ENCODE results near the gene CCN5.
"Not testable (repeated sequence)": the region's sequence is repeated elsewhere in the genome, so short reads cannot be mapped to it uniquely, and the experiment has no call there.

CCN5 gene

GRCh38 chr20:44759595-44759994 is 44.4 kb downstream of the CCN5 start:
- no peak for DNase-seq (ENCODE audit: low read depth)
- H3K4me3 ChIP-seq (ENCODE audit: low read length), result no peak overlapping the region
- no peak for TF ChIP-seq CTCF (IDR thresholded peaks at IDR 0.05; ENCODE audit: insufficient read depth, low read depth, low read length, missing control alignments)

GRCh38 chr20:44761423-44761822 is 46.3 kb downstream of the CCN5 start:
- TF ChIP-seq CTCF (IDR thresholded peaks at IDR 0.05; ENCODE audit: insufficient read depth, low read depth, low read length, missing control alignments), result no peak
- no peak for DNase-seq (ENCODE audit: low read depth)
- no peak overlapping the region for H3K4me3 ChIP-seq (ENCODE audit: low read length)

GRCh38 chr20:44762466-44763140 is 47.4 kb downstream of the CCN5 start:
- DNase-seq (ENCODE audit: low read depth), result no peak
- TF ChIP-seq CTCF (IDR thresholded peaks at IDR 0.05; ENCODE audit: insufficient read depth, low read depth, low read length, missing control alignments), result no peak
- no peak overlapping the region for H3K4me3 ChIP-seq (ENCODE audit: low read length)

- DNase-seq (ENCODE audit: low read depth); H3K4me3 ChIP-seq (ENCODE audit: low read length): not testable (repeated sequence)
Observed at GRCh38 chr20:44763798-44764197, 48.6 kb downstream of the CCN5 start.

GRCh38 chr20:44765091-44765490 is 49.9 kb downstream of the CCN5 start:
- H3K4me3 ChIP-seq (ENCODE audit: low read length), result no peak overlapping the region
- TF ChIP-seq CTCF (IDR thresholded peaks at IDR 0.05; ENCODE audit: insufficient read depth, low read depth, low read length, missing control alignments), result no peak
- no peak for DNase-seq (ENCODE audit: low read depth)

- no peak overlapping the region for H3K4me3 ChIP-seq (ENCODE audit: low read length)
Observed at GRCh38 chr20:44765701-44766347, 50.7 kb downstream of the CCN5 start.

GRCh38 chr20:44768256-44768655 is 53.1 kb downstream of the CCN5 start:
- no peak for TF ChIP-seq CTCF (IDR thresholded peaks at IDR 0.05; ENCODE audit: insufficient read depth, low read depth, low read length, missing control alignments)
- no peak for DNase-seq (ENCODE audit: low read depth)
- no peak overlapping the region for H3K4me3 ChIP-seq (ENCODE audit: low read length)

More at GRCh38 chr20:44765701-44766347, 50.7 kb downstream of the CCN5 start:
- peak; percentile 39 for DNase-seq (ENCODE audit: low read depth)
- no peak for TF ChIP-seq CTCF (IDR thresholded peaks at IDR 0.05; ENCODE audit: insufficient read depth, low read depth, low read length, missing control alignments)

All from epithelial cell of esophagus (primary cell).